GM21576 (cell line): ENCODE data around the gene TASOR2.

Source experiments
- ATAC-seq: cut with Tn5 transposase; IDR thresholded peaks from one replicate; pipeline ENCODE4 v1.9.1; 2021; ENCODE audit warnings: mild to moderate bottlenecking, moderate library complexity; ENCODE audit not compliant: unreplicated experiment

The TASOR2 gene, protein sequence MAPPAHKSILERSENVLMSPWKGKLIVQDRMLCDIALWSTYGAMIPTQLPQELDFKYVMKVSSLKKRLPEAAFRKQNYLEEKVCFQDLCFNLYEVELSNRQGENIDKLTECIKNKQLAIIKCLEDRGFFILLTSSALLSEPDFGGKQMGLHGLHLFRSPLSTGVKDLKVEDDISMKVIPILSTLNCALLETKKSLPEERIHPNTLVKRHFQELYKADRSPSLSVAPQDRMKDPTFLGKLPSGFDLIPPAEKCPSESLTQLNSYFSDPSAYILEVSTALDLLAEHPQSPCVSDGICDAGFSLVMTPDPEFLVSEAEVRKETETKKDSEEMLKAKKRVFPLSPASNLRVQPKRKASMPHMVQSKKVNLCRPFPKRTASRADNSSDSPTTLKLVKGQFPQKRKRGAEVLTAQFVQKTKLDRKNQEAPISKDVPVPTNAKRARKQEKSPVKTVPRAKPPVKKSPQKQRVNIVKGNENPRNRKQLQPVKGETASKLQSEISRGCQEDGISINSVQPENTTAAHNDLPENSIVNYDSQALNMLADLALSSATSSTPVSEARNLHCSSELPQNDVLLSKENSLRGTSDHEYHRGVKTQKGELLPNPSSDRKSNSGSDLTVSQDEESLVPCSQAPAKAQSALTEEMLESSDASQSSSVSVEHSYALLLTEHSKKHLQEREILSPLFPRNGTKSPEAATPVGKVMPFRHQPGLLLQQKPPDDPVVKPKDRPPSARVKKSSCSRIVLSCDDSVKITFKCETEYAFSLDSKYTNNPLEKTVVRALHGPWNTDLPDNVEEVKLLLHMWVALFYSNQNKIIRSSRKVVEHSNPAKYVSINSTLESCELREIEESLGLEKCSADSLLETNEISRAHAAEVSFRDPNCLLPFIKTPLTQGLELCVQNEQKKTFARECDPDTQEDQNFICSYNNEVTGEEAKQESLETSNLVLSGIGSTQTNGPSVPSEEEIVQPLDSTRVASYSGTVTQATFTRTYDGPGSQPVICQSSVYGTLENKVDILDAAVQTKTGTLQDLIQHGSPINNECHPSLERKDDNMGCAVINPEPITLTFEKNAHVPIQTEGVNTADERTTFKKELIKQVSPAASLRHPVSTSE (N-terminal part only)

DNA sequence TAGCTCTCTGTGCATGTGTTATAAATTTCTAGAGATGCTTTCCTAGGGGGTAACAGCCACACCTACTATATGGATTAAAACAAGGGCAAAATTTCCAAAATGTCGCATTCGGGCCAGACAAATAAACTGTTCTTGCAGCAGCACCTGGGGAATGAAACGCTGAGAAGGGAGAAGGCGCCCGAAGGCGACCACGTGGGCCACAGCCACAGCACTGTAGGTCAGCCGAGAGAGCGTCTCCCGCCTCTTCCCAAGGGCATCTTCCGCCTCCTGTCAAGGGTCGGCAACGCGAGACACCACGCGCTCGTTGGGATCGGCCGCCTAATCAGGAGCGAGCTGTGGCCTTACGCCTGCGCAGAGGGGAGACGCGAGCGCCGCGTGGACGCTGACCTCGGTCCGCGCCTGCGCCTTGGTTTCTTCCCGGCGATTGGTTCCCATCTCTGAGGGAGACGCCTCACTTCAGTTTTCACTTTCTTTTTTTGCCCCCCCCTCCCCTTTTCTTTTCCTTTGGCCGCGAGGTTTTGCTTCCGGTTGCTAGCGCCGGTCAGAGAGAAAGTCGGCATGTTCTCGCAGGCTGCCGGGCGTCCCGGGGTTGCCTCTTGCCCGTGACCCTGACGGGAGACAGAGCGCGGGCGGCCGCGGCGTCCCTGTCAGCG, at the start of gene TASOR2:
Gene TASOR2 (plus strand): TSS at position 521 of the 653 bp plus-strand sequence. CDS start 35,805 bp downstream, outside the sequence.
- peak; percentile 56 for ATAC-seq

DNA sequence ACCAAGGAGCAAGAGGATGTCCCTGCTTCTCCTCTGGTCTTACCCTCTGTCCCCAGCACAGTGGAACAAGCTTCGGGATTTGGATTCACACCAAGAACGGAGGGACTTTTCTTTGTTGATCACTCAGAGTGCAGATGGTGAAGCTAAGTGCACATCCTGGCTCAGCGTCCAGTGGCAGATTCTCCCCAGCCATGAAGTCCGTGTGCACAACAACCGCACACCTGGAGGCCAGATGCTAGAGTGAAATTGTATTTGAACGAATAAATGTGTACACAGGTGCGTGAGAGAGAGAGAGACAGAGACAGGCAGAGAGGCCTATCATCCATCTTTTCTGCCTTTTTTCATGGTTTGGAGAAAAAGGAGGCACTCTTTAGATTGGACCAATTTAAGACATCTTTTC, 49.7 kb upstream of the TASOR2 start:
- no peak for ATAC-seq

DNA sequence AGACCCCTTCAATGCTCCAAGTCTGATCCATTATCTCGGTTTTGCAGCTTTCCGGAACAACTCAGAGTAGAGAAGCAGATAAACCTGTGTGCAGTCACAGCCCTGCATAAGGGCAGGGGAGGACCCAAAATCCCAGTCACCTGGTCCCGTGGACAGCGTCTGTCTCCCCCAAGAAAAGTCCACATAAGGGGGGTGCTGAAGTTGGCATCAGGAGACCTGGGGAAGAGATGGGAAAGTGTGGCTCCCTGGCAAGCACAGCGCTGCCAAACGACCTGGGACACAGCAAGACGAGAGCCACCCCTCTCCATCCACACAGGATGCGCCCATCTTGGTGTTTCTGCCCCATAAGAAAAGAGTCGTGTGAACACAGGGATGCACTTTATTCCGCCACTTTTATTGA, 46.1 kb upstream of the TASOR2 start:
- no peak for ATAC-seq

- no peak for ATAC-seq
These were observed 45.6 kb upstream of the TASOR2 start for GRCh38 chr10:5639066-5639465.

GRCh38 chr10:5640036-5640435, 44.6 kb upstream of the TASOR2 start:
- ATAC-seq, result no peak

DNA sequence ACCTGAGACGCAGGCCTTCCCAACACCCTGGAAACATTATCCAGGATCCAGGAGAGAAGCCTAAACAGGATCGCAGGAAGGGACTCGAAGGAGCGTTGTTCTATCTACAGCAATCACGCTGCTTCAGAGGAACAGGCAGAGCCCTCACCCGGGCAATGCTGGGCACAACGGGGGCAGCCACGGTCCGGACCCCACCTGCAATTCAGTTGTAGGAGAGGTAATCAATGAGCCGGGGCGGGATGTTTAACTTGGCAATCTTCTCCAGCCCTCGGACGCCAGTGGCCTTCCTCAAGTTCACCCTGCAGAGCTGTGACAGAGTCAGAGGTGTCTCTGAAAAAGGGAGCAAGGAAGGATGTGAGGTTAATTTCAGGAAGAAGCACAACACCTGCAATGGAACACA, 44.1 kb upstream of the TASOR2 start:
- ATAC-seq, result no peak

- ATAC-seq, result no peak
These were observed 43.1 kb upstream of the TASOR2 start for GRCh38 chr10:5641501-5641900.

DNA sequence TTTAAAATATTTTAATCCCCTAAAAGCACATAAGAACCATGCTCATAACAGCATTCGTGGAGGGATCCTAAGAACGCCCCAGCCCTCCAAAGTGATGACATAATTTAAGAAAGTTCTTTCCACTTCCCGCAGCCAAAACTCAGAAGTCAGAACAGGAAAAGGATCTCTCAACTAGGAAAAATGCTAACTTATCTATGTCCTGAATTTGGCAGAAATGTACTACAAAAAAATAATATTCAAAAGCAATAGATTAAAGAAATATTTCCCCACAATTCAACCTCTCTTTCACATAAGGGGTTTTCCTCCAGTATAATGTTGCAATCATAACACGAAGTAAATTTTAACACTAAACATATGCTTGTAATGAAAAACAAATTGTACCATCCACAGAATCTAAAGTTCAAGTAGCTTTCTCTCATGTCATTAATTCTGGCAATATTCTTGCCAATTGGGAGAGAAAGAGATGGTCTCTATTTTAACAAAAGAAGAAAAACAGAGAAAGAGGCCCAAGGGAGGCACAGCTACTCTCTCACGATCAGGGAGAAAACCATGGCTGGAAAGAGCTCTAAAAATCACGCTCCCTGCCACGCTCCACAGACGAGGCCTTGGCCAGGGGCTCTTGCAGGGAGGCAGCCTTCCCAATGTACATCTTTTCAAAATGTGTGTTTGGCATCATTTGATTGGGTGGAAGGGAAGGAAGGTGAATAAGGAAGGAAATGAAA, 41.1 kb upstream of the TASOR2 start:
- no peak for ATAC-seq

- no peak for ATAC-seq
These were observed 39.7 kb upstream of the TASOR2 start for GRCh38 chr10:5644930-5645329.

DNA sequence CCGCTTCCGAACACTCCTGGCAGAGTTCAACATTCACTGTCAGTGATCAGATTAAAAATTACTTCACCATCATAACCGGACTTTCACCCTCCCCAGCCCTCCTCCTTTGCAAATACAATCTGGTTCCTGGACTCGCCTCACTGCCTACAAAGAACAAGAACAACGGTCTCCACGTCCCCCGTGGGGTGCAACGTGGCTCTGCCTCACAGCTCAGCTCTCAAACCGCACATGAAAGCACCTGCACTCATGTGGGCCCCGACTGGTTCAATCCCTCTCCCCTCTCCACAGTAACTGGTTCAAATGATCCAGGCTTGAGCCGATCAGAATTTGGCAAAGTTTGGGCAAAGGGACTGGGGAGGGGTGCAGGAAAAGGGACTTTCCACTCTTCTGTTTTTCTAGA, 39.3 kb upstream of the TASOR2 start:
- no peak for ATAC-seq

- ATAC-seq, result no peak
These were observed 38.6 kb upstream of the TASOR2 start for GRCh38 chr10:5645944-5646617.

- ATAC-seq, result no peak
These were observed 37.0 kb upstream of the TASOR2 start for GRCh38 chr10:5647507-5648240.

GRCh38 chr10:5648494-5649457, 35.9 kb upstream of the TASOR2 start:
- ATAC-seq, result no peak

GRCh38 chr10:5649746-5650145, 34.9 kb upstream of the TASOR2 start:
- ATAC-seq, result no peak

GRCh38 chr10:5650664-5651387, 33.8 kb upstream of the TASOR2 start:
- ATAC-seq, result no peak

DNA sequence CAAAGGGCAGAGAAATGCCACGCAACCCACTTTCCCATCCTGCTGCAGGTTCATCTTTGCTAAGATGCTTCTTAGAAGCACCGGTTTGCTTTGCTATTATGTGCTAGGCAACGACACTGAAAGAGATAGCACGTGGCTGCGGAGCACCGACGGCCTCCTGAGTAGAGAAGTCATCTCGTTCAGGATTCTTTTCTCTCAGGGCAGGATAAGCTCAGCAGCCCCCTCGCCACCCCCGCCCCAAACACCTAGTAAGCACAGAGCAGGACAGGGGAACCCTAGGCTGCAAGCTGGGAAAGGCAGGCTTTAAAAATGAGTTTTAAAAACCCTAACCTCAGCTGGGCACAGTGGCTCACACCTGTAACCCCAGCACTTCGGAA, 33.3 kb upstream of the TASOR2 start:
- no peak for ATAC-seq

GRCh38 chr10:5652746-5653145, 31.9 kb upstream of the TASOR2 start:
- ATAC-seq, result no peak
